ENCODE measurements around the gene ART4.
A peak's percentile ranks its signal among the peaks of the same experiment; 100 is the strongest.

Gene ART4

DNA sequence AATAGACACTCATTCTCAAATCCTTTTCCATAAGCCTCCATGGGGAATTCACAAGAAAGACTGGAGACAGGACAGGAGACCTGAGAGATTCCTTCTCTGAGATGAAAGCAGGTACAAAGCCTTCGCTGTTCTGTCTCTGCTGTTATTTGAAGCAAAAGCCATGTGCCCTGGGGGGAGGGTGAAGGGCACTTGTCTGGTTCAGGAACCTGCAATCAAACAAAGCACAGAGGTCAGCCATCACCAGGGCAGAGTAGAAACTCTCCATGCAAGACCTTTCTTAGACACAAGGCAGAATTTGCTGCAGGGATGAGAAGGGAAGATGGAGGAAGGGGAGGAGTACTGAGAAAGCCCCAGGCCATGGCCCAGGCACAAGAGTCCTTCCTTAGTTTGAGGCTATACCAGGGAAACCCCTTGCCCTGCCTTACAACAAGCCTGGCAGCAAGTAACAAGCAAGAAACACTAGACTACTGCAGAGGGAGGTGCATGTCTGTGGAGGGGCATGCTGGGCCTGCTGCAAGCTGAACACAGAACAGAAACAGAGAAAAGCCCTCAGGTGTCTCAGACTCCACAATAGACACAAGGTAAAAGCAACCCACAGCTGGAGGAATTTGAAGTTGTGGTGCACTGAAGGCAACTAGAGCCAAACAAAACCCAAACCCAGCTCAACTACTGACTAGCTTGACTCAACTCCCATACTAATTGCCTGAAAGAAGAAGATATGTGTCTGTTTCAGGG is 7.8 kb upstream of the ART4 start:
- DNase-seq (ENCODE audit: low read depth in 2 of 2): no peak

DNA sequence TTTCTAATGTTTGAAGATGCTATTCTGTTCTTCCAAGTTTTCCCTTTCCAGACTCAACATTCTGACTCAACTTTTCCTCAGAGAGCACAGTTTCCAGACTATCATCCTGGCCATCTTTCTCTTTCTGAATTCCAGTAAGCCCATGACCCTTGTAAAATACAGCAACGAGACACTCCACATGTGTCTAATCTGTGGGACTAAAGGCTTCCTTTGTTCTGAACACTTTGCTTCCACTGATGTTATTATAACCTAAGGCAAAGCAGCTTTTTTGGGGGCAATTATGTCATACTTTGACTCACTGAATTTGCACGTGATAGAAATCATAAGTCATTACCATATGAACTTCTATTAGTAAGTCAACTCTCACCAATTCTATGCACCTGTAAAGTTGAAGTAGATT is 6.3 kb upstream of the ART4 start:
- no peak for DNase-seq (ENCODE audit: low read depth in 2 of 2)

DNA sequence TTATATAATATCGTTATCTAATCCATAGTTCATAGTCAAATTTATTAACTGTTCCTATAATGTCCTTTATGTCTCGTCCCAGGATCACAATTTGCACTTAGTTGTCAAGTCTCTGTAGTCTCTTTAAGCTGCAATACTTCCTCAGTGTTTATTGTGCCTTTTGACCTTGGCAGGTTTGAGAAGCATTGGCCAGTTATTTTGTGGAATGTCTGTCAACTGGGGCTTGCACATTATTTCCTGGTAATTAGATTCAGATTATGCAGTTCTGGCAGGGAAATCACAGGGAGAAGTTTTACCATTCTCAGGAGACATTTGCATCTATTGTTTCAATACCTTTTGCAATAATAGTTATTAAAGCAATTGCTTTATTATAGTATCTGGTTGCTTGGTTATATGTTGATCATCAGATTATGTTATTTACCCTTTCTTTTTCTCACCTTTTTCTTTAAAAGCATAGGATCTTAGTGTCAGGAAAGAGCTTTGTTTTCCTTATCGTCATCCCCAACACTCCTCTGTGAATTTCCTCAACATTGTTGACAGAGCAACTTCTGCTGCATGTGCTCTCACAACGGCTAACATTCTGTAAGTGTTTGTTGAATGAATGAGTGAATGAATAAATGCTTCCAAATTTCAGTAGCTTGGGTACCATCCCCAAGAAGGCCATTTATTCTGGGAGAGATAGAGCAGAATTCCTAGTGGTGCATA is 3.7 kb upstream of the ART4 start:
- no peak for DNase-seq (ENCODE audit: low read depth in 2 of 2)

DNA sequence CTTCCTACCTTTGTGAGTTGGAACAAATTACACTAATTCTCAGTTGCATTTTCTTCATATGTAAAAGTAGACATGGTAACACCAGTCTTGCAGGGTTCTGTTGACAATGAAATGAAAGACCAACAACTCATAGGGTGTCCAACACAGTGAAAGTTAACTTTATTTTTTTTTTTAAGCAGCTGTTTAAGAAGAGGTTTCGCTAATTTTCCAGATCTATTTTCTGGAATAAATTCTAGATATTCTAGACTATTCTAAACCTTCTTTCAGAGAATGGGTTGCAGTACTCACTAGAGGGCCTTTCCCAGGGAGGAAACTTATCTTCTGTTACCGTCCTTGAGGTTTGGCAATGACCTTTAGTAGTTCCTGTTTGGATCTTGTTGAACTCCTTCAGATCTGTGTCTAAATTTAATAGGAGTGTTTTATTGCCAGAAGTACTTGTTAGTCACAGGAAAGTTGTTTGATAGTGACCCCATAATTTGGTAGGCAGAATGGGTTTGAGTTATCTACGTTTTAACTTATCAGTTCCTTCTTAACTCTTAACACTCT is 2.8 kb upstream of the ART4 start:
- no peak for DNase-seq (ENCODE audit: low read depth in 2 of 2)

DNA sequence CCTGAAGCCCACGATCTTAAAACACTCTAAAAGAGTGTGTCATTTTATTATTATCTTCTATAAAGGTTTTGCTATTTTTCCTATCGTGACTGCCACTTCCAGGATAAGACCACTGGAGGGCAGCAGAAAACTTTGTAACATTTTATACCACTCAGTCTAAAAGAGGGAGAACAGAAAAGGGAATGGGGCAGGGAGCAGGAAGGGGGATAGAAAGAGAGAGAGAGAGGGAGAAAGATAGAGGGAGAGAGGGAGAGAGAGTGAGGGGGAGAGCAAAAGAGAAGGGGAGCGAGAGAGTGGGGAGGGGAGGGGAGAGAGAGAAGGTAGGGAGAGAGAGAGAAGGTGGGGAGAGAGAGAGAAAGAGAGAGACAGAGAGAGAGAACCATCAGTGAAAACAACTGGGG is 2.0 kb upstream of the ART4 start:
- DNase-seq (ENCODE audit: low read depth in 2 of 2): no peak

DNA sequence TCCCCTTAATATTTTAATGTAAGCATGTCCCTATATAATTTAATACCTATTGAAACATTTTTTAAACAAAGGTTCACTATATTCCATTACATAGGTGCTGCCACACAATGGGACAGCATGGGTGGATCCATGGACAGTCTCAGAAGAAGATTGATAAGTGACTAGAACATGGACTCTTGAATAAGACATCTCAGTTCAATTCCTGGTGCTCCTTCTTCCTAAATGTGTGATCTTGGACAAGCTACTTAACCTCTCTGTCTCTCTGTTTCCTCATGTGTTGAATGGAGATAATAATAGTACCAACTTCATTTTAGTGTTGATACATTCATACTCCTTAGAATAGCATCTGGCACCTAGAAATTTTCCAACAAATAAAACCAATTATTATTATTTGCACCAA is 1.1 kb upstream of the ART4 start:
- no peak for DNase-seq (ENCODE audit: low read depth in 2 of 2)

DNA sequence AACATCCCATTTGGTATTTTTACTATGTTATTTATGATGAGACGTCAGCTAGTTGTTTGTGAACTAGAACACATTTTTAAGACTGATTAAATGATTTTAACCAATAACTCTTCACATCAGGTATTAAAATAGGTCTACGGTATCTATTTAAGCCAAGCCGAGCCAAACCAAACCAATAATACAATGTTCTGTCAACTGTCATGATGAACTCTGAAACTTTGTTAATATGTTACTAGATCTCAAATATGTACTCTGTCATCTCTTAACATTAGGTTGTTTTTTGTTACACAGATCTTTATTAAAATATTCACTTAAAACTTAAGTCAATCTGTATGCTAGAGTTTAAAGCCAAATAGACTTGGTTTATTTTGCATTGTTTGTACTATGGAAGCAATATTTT is 1.0 kb downstream of the ART4 start:
- DNase-seq (ENCODE audit: low read depth in 2 of 2): no peak

DNA sequence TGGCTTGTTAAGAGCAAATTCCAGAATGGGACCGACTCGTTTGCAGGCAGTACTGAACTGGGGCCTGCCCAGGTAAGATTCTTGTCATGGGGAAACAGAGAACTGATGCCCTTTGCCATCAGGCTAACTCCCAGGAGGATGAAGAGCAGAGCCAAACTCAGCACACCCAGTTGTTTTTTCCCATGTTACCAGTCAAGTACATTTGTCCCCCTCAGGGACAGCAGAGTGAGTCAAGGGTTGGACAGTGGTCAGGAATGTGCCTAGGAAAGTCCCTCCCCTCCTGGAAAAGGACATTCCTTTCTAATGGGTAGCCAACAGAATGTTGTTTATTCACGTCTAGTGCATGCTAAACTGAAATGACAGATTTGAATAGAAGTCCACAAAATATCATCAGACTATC is 1.6 kb downstream of the ART4 start:
- no peak for DNase-seq (ENCODE audit: low read depth in 2 of 2)

DNA sequence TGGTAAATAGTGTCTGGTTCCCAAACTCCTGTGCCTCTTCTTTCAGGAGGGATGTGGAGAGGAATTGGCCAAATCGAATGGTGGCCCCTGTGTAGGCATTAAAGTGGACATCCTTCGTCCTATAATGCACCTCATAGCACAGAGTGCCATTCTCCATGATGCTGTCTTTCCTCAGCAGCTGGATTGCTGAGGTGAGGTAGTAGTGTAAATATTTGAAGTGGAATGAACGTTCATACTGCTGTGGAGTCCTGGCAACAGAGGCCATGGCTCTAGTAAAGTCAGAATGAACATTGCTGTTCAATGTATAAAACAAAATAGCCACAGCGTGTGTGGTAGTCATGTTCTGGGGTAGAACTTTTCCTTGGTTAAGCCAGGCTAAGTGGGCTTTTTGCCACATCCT is 2.7 kb downstream of the ART4 start:
- DNase-seq (ENCODE audit: low read depth in 2 of 2): no peak

DNA sequence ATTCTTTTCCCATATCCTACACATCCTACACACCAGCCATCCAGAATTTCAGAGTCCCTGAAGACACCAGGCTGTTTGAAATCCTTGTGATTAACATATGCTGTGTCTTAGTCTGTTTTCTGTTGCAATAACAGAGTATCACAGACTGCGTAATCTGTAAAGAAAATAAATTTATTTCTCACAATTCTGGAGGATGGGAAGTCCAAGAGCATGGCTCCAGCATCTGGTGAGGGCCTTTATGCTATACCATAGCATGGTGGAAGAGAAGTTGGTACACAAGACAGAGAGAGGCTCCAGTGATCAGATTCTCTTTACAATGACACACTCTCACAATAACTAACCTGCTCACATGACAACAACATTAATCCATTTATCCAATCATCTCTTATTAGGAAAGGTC is 4.1 kb downstream of the ART4 start:
- DNase-seq (ENCODE audit: low read depth in 2 of 2): no peak

DNA sequence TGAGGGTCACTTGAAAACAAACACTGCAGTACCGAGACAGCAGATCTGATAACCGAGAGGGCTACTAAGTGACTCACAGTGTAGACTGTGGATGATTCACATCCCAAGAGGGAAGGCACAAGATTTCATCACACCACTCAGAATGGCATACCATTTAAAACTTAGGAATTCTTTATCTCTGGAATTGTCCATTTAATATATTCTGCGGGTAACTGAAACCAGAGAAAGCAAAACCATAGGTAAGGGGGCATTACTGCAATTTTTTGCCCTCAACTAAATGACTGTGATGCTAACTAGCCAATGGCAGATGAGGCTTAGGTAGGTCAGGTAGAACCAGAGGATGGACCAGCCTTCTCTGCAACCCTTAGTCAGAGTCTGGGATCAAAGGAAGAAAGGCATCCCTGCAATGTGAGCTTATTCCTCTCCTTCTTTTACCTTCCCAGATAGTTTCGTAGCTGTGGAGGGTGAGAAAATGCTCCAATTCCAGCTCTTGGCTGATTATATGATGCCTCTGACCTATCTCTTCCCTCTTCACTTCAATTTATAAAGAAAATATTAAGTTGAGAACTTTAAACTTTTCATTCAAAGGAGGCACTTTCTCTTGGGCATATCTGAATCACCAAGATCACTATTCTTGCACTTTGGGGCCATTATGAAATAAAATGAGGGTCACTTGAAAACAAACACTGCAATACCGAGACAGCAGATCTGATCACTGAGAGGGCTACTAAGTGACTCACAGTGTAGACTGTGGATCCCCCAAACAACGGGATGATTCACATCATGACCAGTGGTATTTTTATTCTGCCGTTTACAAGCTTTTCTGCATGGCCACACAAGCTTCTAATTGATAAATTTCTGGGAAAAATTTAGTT is 6.8 kb downstream of the ART4 start:
- DNase-seq (ENCODE audit: low read depth in 2 of 2): peak; percentile 38 to 44

DNA sequence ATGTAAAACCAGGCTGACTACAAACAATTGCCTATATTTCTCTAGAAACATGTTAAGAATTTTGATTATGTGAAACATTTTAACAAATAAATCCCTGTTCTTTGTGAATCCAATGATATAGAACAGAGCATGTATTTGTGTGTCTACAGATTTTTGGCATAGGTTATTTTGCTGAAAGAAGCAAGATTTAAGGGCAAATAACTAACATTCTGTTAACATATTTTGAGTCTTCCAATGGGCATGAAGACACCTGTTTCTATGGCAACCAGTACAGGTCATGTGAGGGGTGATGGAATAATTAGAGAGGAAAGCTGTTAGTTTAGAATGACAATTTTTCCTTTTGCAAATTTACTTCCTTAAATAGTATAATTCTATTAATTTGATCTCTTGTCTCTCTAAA is 8.8 kb downstream of the ART4 start:
- no peak for DNase-seq (ENCODE audit: low read depth in 2 of 2)

DNA sequence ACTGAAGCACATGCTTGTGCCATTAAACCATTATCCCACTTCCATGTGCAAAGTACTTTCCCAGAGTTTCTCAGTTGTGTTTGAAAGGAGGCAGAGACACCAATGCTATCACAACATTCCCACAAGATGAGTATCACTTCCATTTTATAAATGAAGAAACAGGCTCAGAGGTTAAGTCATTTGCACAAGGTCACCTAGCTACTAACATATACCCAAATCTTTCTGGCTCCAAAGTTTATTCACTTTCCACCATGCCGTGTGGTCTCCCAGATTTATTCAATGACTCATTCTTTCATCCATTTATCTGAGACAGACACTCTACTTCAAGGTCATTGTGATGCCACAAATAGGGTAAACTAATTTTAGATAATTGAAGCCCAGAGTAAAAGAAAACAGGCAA is 9.4 kb downstream of the ART4 start:
- DNase-seq (ENCODE audit: low read depth in 2 of 2): no peak

DNA sequence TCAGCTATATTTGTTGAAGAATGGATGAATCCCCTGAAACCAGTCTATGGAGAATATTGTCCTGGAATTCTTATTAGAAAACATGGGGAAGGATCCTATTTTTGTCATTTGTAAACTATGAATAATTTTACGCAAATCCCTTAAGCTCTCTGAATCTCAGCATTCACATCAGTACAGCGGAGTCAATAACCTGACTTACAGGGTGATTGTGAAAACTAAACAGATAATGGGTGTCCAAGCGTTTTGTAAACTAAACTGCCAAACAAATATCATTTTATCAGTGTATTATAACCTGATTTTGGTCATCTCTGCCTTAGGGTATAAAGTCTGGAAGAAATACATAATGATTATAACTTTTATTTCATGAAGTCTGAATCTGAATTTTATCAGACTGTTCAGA is 10.0 kb downstream of the ART4 start:
- DNase-seq (ENCODE audit: low read depth in 2 of 2): no peak

DNA sequence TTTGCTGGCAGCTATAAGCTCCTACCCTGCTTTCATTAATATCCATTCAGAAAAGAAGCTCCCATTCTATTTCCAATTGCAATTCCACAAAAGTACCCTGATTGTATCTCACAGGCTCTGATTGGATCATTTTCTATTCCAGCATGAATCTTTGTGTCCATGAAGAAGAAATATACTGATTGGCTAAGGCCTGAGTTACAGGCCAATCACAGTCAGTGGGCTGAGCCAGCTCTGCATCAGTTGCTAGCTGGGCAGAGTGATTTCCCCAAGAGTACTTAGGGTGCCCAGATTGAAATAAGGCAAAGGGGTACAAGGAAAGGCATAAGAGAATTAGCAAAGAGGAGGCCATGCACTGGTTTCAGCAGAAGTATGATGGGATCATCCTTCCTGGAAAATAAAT is 14.4 kb downstream of the ART4 start:
- no peak for DNase-seq (ENCODE audit: low read depth in 2 of 2)

DNA sequence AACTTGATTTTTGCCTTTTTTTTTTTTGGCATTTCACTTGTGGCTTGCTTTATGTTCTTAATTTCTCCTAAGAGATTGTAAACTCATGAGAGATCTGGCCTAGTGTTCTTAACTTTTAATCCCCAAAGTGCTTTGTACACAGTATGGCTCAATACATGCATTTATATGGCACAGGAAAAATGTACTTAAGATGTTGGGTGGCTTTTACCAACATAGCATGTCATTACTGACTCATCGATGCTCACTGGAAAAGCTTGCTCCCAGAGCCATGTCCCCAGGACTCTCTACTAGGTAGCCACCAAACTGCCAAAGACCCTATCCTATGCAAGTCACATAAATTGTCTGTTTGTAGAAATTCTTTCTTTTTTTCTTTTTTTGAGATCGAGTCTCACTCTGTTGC is 16.3 kb downstream of the ART4 start:
- DNase-seq (ENCODE audit: low read depth in 2 of 2): no peak

DNA sequence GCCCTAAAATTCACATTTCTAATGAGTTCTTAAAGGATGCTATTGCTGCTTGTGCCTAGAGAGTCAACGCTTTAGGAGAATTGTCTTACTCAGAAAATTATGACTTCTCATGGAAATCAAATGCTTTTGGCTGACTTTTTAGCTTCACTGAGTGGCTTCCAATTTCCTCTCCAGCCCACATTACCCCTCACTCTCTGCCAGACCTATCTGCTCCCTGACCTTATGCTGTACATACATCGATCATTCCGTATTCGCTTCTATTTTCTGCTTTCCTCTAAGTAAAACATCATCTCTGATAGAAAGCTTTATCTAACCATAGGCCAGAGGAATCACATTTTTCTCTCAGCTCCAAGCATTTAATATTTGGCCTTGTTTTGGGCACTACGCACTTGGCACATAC is 16.8 kb downstream of the ART4 start:
- DNase-seq (ENCODE audit: low read depth in 2 of 2): no peak

DNA sequence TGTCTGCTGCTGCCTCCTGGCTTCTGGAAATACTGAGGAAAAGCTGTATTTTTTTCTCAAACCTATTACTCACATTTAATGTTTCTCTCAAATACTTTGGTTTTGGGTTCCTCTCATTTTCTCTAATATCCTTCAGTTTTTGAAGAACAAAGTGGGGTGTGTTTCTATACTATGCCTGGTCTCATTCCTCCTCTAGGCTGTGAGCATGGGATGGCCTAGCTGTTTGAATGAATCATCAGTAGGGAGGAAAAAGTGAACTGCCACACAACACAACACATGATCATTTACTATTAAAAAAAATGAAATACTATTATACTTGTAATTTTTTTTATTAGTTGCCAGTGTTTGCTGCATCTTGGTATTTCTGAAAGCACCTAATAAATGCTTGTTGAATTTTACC is 18.1 kb downstream of the ART4 start:
- no peak for DNase-seq (ENCODE audit: low read depth in 2 of 2)

DNA sequence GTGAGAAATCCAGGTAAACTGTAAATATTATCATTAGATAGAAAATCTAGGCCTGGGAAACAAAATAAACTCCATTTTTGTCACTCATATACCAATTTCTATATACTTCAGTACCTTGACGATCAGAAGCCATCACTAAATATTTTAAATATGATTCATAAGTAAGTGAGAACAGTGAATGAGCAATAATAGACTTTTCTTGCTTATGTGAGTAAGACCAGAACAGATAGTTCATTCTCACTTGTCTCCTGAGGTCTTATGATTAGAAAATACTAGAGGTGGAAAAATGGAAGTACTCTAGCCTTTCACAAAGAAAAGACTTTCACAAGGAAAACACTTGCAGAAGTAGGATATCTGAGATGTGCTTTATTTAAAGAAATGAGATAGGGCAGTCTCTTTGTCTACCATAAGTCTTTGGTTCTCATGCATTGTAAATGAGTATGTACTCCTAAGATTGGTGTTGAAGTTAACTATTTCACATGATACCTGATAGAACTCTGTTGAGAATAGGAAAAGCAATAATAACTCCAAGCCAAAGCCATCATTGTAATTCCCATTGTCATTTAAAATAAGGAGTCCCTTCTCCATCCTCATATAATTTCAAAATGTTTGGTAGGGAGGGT is 19.2 kb downstream of the ART4 start:
- DNase-seq (ENCODE audit: low read depth in 2 of 2): no peak

DNA sequence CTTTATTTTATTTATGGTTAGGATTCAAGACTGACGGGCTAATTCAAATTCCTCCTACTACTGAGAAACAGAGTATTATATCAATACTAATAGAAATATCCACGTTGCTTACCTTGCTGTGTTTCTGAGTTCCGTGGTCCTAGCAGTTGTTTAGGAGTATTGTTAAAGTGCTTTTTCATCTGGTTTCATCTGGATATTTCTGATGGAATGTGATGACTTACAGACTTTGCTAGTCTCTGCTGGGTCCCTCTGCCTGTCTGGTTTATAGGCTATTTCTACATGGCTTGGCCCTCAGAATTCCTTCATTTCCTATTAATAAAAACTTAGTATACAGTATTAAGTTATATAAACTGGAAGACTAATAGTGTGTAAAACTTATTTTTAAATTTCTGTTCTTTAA is 29.3 kb downstream of the ART4 start, which contains the start of gene SMCO3:
SMCO3 (minus strand) TSS at position 169 of the 400 bp plus-strand sequence. CDS start 7,502 bp downstream, outside the sequence.
- DNase-seq (ENCODE audit: low read depth in 2 of 2): no peak

DNA sequence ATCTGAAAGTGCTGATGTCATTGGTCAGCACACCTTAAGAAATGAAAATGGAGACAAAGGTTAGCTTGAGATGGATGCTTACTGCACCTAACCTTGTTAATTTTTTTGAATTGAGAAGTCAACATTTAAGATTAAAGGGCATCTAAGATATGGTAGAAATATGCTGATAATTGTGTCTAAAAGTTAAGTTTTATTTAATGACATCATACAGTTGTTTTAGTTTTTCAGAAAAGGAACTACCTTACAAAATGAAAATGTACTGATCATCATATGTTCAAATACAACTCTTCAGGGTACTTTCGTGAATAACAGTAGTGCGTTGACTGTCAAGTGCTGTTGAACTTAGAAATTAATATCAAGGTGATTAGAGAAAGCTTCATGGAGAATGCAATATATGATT is 31.8 kb downstream of the ART4 start:
- DNase-seq (ENCODE audit: low read depth in 2 of 2): no peak

DNA sequence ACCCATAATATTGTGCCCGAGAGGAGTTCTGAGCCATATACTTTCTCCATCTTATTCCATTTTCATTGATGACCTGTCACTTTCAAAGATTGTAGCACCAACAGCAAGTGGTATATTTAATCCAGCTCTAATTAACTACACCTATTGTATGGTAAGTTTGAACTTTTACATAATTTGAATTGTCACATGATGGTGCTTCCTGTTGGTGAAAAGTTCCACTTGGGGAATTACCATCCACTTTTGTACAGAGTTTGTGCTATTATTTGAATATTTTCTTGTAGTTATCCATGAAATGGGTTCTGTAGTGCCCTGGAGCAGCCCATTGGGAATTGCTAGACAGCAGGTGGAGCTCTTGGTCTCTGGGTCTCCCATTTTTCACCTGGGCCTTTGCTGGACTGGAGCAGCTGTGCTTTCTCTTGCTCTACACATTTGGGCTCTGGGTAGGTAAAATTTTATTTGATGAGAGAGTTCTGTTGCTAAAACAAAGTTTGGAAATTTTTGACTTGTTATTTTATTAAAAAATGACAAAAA is 32.3 kb downstream of the ART4 start:
- DNase-seq (ENCODE audit: low read depth in 2 of 2): no peak

Data from fibroblast of skin of left biceps (primary cell).